ENCODE measurements around the gene ZNHIT1.

DNA sequence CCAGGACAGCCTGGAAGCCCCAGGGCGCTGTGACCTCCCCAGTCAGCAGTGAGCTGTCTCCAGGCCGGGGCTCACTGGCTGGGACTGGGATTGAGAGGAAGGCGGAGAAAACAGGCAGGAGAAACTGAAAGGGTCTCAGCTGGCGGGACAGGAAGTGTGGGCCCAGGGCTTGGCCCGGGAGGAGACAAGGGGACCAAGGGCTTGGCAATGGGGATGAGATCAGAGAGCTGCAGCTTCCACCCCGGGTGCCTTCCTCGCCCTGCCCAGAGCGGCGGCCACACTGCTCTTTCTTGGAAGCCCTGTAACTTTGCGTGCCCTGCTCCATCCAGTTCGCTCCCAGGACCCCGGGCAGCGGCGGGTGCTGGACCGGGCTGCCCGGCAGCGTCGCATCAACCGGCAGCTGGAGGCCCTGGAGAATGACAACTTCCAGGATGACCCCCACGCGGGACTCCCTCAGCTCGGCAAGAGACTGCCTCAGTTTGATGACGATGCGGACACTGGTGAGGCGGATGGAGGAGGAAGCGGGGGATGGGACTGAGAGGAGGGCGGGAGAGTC, 4.4 kb downstream of the ZNHIT1 start:
- TF ChIP-seq, protein P1, sequence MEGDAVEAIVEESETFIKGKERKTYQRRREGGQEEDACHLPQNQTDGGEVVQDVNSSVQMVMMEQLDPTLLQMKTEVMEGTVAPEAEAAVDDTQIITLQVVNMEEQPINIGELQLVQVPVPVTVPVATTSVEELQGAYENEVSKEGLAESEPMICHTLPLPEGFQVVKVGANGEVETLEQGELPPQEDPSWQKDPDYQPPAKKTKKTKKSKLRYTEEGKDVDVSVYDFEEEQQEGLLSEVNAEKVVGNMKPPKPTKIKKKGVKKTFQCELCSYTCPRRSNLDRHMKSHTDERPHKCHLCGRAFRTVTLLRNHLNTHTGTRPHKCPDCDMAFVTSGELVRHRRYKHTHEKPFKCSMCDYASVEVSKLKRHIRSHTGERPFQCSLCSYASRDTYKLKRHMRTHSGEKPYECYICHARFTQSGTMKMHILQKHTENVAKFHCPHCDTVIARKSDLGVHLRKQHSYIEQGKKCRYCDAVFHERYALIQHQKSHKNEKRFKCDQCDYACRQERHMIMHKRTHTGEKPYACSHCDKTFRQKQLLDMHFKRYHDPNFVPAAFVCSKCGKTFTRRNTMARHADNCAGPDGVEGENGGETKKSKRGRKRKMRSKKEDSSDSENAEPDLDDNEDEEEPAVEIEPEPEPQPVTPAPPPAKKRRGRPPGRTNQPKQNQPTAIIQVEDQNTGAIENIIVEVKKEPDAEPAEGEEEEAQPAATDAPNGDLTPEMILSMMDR (IDR thresholded peaks at IDR 0.05): no peak
- no peak for TF ChIP-seq ZFX (IDR thresholded peaks at IDR 0.05; ENCODE audit: borderline replicate concordance)
